Measurements from ENCODE around the gene PDE6G.

- TF ChIP-seq, protein P1, sequence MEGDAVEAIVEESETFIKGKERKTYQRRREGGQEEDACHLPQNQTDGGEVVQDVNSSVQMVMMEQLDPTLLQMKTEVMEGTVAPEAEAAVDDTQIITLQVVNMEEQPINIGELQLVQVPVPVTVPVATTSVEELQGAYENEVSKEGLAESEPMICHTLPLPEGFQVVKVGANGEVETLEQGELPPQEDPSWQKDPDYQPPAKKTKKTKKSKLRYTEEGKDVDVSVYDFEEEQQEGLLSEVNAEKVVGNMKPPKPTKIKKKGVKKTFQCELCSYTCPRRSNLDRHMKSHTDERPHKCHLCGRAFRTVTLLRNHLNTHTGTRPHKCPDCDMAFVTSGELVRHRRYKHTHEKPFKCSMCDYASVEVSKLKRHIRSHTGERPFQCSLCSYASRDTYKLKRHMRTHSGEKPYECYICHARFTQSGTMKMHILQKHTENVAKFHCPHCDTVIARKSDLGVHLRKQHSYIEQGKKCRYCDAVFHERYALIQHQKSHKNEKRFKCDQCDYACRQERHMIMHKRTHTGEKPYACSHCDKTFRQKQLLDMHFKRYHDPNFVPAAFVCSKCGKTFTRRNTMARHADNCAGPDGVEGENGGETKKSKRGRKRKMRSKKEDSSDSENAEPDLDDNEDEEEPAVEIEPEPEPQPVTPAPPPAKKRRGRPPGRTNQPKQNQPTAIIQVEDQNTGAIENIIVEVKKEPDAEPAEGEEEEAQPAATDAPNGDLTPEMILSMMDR (IDR thresholded peaks at IDR 0.05): no peak
- TF ChIP-seq EZH2 (IDR thresholded peaks at IDR 0.05; ENCODE audit: borderline replicate concordance, insufficient read depth, low read depth, low read length, poor library complexity, severe bottlenecking): no peak
Measured at GRCh38 chr17:81641825-81642489, 14.4 kb downstream of the PDE6G start.
